ENCODE measurements around the gene GRM7. TPM values are rescaled to one million over a fixed set of nuclear protein-coding genes. Genes with fewer than 3 reads are reported as not detected.

The GRM7 gene
- polyA plus RNA-seq, 3 donors: not detected

GRCh38 chr3:7512048-7512447 lies 651.1 kb downstream of the GRM7 start:
- H3K9me3 ChIP-seq (replicated peaks in 1 of 2; ENCODE audit: control insufficient read depth in 1 of 2, insufficient read depth in 1 of 2, low read length in 2 of 2): no peaks in the 10 kb centered on the region
- H3K36me3 ChIP-seq (replicated peaks in 1 of 2; ENCODE audit: control insufficient read depth in 1 of 2, insufficient read depth in 2 of 2, low read length in 2 of 2): no peaks in the 10 kb centered on the region
- no peaks in the 10 kb centered on the region for H3K27me3 ChIP-seq (ENCODE audit: control insufficient read depth in 2 of 2, insufficient read depth in 2 of 2, low read length in 2 of 2)
- WGBS (ENCODE audit: insufficient coverage): 100% methylated on average over 1 of the region's 1 CpG
- H3K4me2 ChIP-seq (replicated peaks; ENCODE audit: extremely low read depth, low read length, poor library complexity, severe bottlenecking): no peak overlapping the region
- H3K4me1 ChIP-seq (ENCODE audit: control insufficient read depth in 1 of 2, insufficient read depth in 2 of 2, low read length in 2 of 2): no peaks in the 10 kb centered on the region
- H3K79me2 ChIP-seq (ENCODE audit: insufficient read depth, low read length): no peaks in the 10 kb centered on the region
- H3K27me3 Mint-ChIP-seq (ENCODE audit: low read depth in 3 of 3): peaks cover 0 to 2% (median 0%) of the 10 kb centered on the region in 3 donors
- no peak for TF ChIP-seq CTCF (IDR thresholded peaks at IDR 0.05)
- no peaks in the 10 kb centered on the region for H3K4me1 Mint-ChIP-seq
- DNase-seq: no peak
- H3K4me3 Mint-ChIP-seq: no peak overlapping the region
- H3K9me3 Mint-ChIP-seq: peaks cover 0 to 6% (median 2%) of the 10 kb centered on the region in 7 donors
- no peak overlapping the region for H3K27ac ChIP-seq (ENCODE audit: low read depth in 1 of 2, low read length in 2 of 2)
- H3K4me3 ChIP-seq (replicated peaks in 1 of 3; ENCODE audit: low read depth in 2 of 3, low read length in 3 of 3): no peak overlapping the region
- intact Hi-C loops (cut with micrococcal nuclease): no loop called here
- no peak overlapping the region for H3K9ac ChIP-seq (ENCODE audit: insufficient read depth, low read length, poor library complexity, severe bottlenecking)
- no peak overlapping the region for H3K27ac Mint-ChIP-seq
- H3K36me3 Mint-ChIP-seq: no peaks in the 10 kb centered on the region
- no peaks in the 10 kb centered on the region for H4K20me1 ChIP-seq (ENCODE audit: insufficient read depth, low read length)
- H2AFZ ChIP-seq (ENCODE audit: insufficient read depth, low read depth, low read length, poor library complexity, severe bottlenecking): no peak overlapping the region

DNA sequence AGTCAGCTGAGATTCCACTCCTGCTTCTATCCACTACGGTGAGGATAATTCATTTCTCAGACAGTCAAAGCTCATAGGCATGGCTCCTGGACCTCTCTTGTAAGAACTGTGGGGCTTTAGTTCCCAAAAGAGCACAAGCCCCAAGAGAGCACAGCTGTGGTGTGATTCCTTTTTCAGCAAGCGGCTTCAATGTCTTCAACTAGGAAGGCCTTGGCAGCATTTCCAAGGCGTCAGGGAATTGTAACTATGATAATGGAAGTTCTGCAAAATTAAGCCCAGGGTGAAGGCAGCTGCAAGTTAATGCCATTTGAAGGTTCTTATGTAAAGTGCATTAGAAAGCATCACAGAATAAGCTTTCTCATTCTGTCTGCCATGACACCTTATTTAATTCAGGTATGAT lies 657.1 kb downstream of the GRM7 start:
- H3K4me3 Mint-ChIP-seq: no peak overlapping the region
- H3K79me2 ChIP-seq (ENCODE audit: insufficient read depth, low read length): no peaks in the 10 kb centered on the region
- no peaks in the 10 kb centered on the region for H3K9me3 ChIP-seq (replicated peaks in 1 of 2; ENCODE audit: control insufficient read depth in 1 of 2, insufficient read depth in 1 of 2, low read length in 2 of 2)
- H3K27ac ChIP-seq (ENCODE audit: low read depth in 1 of 2, low read length in 2 of 2): no peak overlapping the region
- TF ChIP-seq CTCF (IDR thresholded peaks at IDR 0.05): no peak
- H3K9ac ChIP-seq (ENCODE audit: insufficient read depth, low read length, poor library complexity, severe bottlenecking): no peak overlapping the region
- no peak overlapping the region for H2AFZ ChIP-seq (ENCODE audit: insufficient read depth, low read depth, low read length, poor library complexity, severe bottlenecking)
- H3K27ac Mint-ChIP-seq: no peak overlapping the region
- H4K20me1 ChIP-seq (ENCODE audit: insufficient read depth, low read length): no peaks in the 10 kb centered on the region
- no peak overlapping the region for H3K4me3 ChIP-seq (replicated peaks in 1 of 3; ENCODE audit: low read depth in 2 of 3, low read length in 3 of 3)
- H3K27me3 ChIP-seq (ENCODE audit: control insufficient read depth in 2 of 2, insufficient read depth in 2 of 2, low read length in 2 of 2): no peaks in the 10 kb centered on the region
- H3K9me3 Mint-ChIP-seq: peaks cover 0 to 4% (median 0%) of the 10 kb centered on the region in 7 donors
- H3K4me1 ChIP-seq (ENCODE audit: control insufficient read depth in 1 of 2, insufficient read depth in 2 of 2, low read length in 2 of 2): no peaks in the 10 kb centered on the region
- no peaks in the 10 kb centered on the region for H3K4me1 Mint-ChIP-seq
- intact Hi-C loops (cut with micrococcal nuclease): no loop called here
- 96% methylated on average over 3 of the region's 3 CpGs for WGBS (ENCODE audit: insufficient coverage)
- no peak for DNase-seq
- no peaks in the 10 kb centered on the region for H3K36me3 Mint-ChIP-seq
- no peaks in the 10 kb centered on the region for H3K36me3 ChIP-seq (replicated peaks in 1 of 2; ENCODE audit: control insufficient read depth in 1 of 2, insufficient read depth in 2 of 2, low read length in 2 of 2)
- peaks cover 0 to 2% (median 0%) of the 10 kb centered on the region in 3 donors for H3K27me3 Mint-ChIP-seq (ENCODE audit: low read depth in 3 of 3)
- H3K4me2 ChIP-seq (replicated peaks; ENCODE audit: extremely low read depth, low read length, poor library complexity, severe bottlenecking): no peak overlapping the region

Data from CD14-positive monocyte (primary cell).